Smooth muscle cell (in vitro differentiated cells): Measurements from ENCODE around the gene KIAA0319L. TPM values are rescaled to one million over a fixed set of nuclear protein-coding genes. Genes with fewer than 3 reads are reported as not detected.

Source experiments
- DNase-seq: peaks from one replicate; lab custom pipeline; 2025; ENCODE audit not compliant: unreplicated experiment; lab: John Stamatoyannopoulos, UW
- H2AFZ ChIP-seq: fragments of 200-600 bp; sonication (generic); 2 replicates; pipeline ENCODE4 v1.6.0; 2016; ENCODE audit warnings: antibody characterized with exemption, low read depth, mild to moderate bottlenecking
- H3F3A ChIP-seq: fragments of 200-600 bp; sonication (generic); 2 replicates; pipeline ENCODE4 v1.6.0; 2017; ENCODE audit warnings: antibody characterized with exemption, low read depth
- H3K27ac ChIP-seq: fragments of 200-600 bp; sonication (generic); 2 replicates; pipeline ENCODE4 v1.5.1; 2016; ENCODE audit warnings: low read depth, mild to moderate bottlenecking
- H3K27me3 ChIP-seq: fragments of 200-600 bp; sonication (generic); 2 replicates; pipeline ENCODE4 v1.6.1; 2016; ENCODE audit warnings: low read depth, mild to moderate bottlenecking
- H3K36me3 ChIP-seq: fragments of 200-600 bp; sonication (generic); 2 replicates; pipeline ENCODE4 v1.5.1; 2016; ENCODE audit warnings: low read depth
- H3K4me1 ChIP-seq: fragments of 200-600 bp; sonication (generic); 2 replicates; pipeline ENCODE4 v1.5.1; 2016; ENCODE audit warnings: low read depth
- H3K4me2 ChIP-seq: fragments of 200-600 bp; sonication (generic); 2 replicates; pipeline ENCODE4 v1.6.0; 2016; ENCODE audit warnings: mild to moderate bottlenecking
- H3K4me3 ChIP-seq: fragments of 200-600 bp; sonication (generic); 2 replicates; pipeline ENCODE4 v1.5.1; 2016; ENCODE audit warnings: mild to moderate bottlenecking
- H3K79me2 ChIP-seq: fragments of 200-600 bp; sonication (generic); 2 replicates; pipeline ENCODE4 v1.6.0; 2016; ENCODE audit warnings: low read depth, mild to moderate bottlenecking
- H3K9ac ChIP-seq: fragments of 200-600 bp; sonication (generic); 2 replicates; pipeline ENCODE4 v1.6.0; 2016; ENCODE audit warnings: low read depth
- H3K9me3 ChIP-seq: fragments of 200-600 bp; sonication (generic); replicated peaks from 2 replicates; pipeline ENCODE4 v1.5.1; 2016; ENCODE audit warnings: low read depth
- H4K20me1 ChIP-seq: fragments of 200-600 bp; sonication (generic); 2 replicates; pipeline ENCODE4 v1.6.0; 2016; ENCODE audit warnings: low read depth
- CTCF ChIP-seq: fragments of 200-600 bp; sonication (generic); IDR thresholded peaks from 2 replicates; pipeline ENCODE4 v1.5.1; 2017; ENCODE audit warnings: borderline replicate concordance, mild to moderate bottlenecking, antibody characterized with exemption; ENCODE audit not compliant: insufficient read depth, poor library complexity, severe bottlenecking
- WGBS: methylation state at CpG from one replicate; pipeline ENCODE4 v1.1.7; 2016; ENCODE audit warnings: low lambda C conversion rate; 5-methylcytosine and 5-hydroxymethylcytosine counted together
- polyA plus RNA-seq: library from polyadenylated mRNA; unstranded; fragments of >200 nt; fragmentation: Nextera tagmentation; extraction: Ambion mirVana; gene quantifications from 2 replicates; pipeline ENCODE4 v1.2.1, GENCODE V29; 2016
- total RNA-seq: library from RNA; depleted of rRNA; stranded (reverse); fragments of >200 nt; gene quantifications from 2 replicates; pipeline ENCODE4 v1.2.3, GENCODE V29; 2014

The KIAA0319L gene
- total and polyA plus RNA-seq, 2 experiments from 2014 or later: 30.1 to 37.0 TPM

- Histone ChIP-seq H3K79me2 (no peaks in the 10 kb centered on the region), H3K9ac (no peak overlapping the region), H3K36me3 (no peaks in the 10 kb centered on the region), H3K4me1 (peaks cover 9% of the 10 kb centered on the region), H3K9me3 (no peaks in the 10 kb centered on the region), H3K4me3 (no peak overlapping the region), H3F3A (no peaks in the 10 kb centered on the region), H4K20me1 (peaks cover 19% of the 10 kb centered on the region), H2AFZ (no peak overlapping the region), H3K4me2 (no peak overlapping the region), H3K27ac (no peak overlapping the region), H3K27me3 (no peaks in the 10 kb centered on the region)
- TF ChIP-seq CTCF: no peak
- 68% methylated on average over 4 of the region's 4 CpGs for WGBS
- no peak for DNase-seq
Observed at GRCh38 chr1:35499231-35499630, 58.0 kb downstream of the KIAA0319L start.

- no peak for TF ChIP-seq CTCF
- Histone ChIP-seq H3K27me3 (no peaks in the 10 kb centered on the region), H3F3A (no peaks in the 10 kb centered on the region), H3K79me2 (no peaks in the 10 kb centered on the region), H3K4me2 (no peak overlapping the region), H3K4me3 (no peak overlapping the region), H3K9ac (no peak overlapping the region), H3K4me1 (peaks cover 9% of the 10 kb centered on the region), H4K20me1 (peaks cover 19% of the 10 kb centered on the region), H3K27ac (no peak overlapping the region), H3K36me3 (peaks cover 10% of the 10 kb centered on the region), H3K9me3 (no peaks in the 10 kb centered on the region), H2AFZ (no peak overlapping the region)
- 93% methylated on average over 2 of the region's 2 CpGs for WGBS
- DNase-seq: no peak
Observed at GRCh38 chr1:35497571-35497970, 59.6 kb downstream of the KIAA0319L start.

GRCh38 chr1:35490250-35490649 lies 67.0 kb downstream of the KIAA0319L start:
- Histone ChIP-seq H3K27ac (no peak overlapping the region), H3K4me2 (no peak overlapping the region), H3K4me3 (no peak overlapping the region), H3K79me2 (peaks cover 4% of the 10 kb centered on the region), H3K9ac (no peak overlapping the region), H3K36me3 (peaks cover 14% of the 10 kb centered on the region), H3K27me3 (no peaks in the 10 kb centered on the region), H3K9me3 (no peaks in the 10 kb centered on the region), H4K20me1 (peaks cover 3% of the 10 kb centered on the region), H2AFZ (no peak overlapping the region), H3K4me1 (no peaks in the 10 kb centered on the region), H3F3A (no peaks in the 10 kb centered on the region)
- no peak for DNase-seq
- TF ChIP-seq CTCF: no peak
- 90% methylated on average over 1 of the region's 1 CpG for WGBS

- H3K4me1 ChIP-seq: no peaks in the 10 kb centered on the region
- no peak overlapping the region for H3K4me2 ChIP-seq
- H3K79me2 ChIP-seq: peaks cover 4% of the 10 kb centered on the region
- no peak for DNase-seq
- H3K9ac ChIP-seq: no peak overlapping the region
- WGBS: 85% methylated on average over 2 of the region's 2 CpGs
- H3F3A ChIP-seq: no peaks in the 10 kb centered on the region
- no peak for TF ChIP-seq CTCF
- H2AFZ ChIP-seq: no peak overlapping the region
- H4K20me1 ChIP-seq: peaks cover 3% of the 10 kb centered on the region
- no peaks in the 10 kb centered on the region for H3K27me3 ChIP-seq
- peaks cover 11% of the 10 kb centered on the region for H3K36me3 ChIP-seq
- H3K9me3 ChIP-seq: no peaks in the 10 kb centered on the region
- no peak overlapping the region for H3K27ac ChIP-seq
- H3K4me3 ChIP-seq: no peak overlapping the region
Observed at GRCh38 chr1:35488336-35488735, 68.9 kb downstream of the KIAA0319L start.
